WI38 (cell line): ENCODE results near the gene CEP192.

Source experiments
- H3K4me3 ChIP-seq: 2 replicates; pipeline ENCODE4 v1.5.1; 2011; ENCODE audit warnings: low read depth, mild to moderate bottlenecking, control low read depth, low read length
- TF ChIP-seq, protein P1 (sequence below): IDR thresholded peaks from 2 replicates; pipeline ENCODE4 v1.5.1; 2012; ENCODE audit warnings: low read depth, mild to moderate bottlenecking, control low read depth, low read length

Gene CEP192

DNA sequence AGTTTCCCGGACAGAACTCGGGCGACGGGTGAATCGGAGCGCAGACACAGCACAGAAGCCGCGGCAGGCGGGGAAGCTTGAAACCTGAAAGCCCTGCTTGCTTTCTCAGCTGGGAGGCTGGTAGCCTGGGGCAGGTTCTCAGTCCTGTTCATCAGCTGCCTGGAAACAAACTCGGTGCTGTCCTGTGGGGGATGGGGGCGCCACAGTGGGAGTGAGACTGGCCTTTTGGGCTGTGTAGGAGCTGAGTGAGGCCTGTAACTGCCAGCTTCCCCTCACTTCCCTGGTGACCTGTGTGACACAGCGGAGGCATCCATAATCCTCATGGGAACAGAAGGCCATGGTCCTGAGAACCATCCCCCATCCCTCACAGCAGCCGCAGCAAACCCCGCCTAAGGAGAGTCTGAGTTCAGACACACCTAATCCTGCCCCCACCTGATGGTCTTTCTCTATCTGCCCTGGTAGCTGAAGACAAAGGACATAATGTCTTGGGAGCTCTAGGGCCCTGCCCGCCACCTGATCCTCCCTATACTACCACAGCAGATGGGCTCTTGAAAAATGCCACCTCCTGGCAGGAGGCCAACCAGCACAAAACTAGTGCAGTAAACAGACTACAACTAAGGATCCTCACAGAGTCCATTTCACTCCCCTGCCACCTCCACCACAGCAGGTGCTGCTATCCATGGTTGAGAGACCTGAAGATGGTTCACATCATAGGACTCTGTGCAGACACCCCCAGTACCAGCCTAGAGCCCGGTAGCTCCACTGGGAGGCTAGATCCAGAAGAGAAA, 174.7 kb downstream of the CEP192 start:
- TF ChIP-seq, protein P1, sequence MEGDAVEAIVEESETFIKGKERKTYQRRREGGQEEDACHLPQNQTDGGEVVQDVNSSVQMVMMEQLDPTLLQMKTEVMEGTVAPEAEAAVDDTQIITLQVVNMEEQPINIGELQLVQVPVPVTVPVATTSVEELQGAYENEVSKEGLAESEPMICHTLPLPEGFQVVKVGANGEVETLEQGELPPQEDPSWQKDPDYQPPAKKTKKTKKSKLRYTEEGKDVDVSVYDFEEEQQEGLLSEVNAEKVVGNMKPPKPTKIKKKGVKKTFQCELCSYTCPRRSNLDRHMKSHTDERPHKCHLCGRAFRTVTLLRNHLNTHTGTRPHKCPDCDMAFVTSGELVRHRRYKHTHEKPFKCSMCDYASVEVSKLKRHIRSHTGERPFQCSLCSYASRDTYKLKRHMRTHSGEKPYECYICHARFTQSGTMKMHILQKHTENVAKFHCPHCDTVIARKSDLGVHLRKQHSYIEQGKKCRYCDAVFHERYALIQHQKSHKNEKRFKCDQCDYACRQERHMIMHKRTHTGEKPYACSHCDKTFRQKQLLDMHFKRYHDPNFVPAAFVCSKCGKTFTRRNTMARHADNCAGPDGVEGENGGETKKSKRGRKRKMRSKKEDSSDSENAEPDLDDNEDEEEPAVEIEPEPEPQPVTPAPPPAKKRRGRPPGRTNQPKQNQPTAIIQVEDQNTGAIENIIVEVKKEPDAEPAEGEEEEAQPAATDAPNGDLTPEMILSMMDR, result no peak
- no peak overlapping the region for H3K4me3 ChIP-seq

DNA sequence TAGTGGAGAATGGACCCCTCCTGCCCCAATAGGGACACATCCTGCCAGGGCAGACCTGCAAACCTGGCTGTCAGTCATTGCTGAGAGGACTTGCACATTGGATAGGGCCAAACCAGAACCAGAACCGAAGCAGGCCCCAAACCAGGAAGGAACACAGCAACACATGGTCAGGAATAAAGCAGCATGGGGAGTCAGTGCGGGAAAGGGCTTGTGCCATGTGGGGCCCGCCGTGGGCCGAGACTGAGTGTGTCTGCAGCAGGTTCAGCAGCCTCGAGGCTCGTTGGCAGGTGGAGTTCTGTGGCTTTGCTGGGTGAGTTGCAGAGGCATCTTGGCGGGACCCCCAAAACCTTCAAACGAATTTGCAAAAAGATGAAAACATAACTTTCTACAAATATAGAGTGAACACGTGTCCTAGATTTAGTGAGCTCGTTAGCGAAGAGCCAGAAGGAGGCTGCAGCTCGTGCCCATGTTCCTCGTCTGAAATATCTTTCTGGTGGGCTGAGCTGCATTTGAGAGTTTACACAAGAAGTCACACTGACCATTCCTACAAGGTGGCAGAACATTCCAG, 182.5 kb downstream of the CEP192 start:
- H3K4me3 ChIP-seq, result no peak overlapping the region
- TF ChIP-seq, protein P1, result no peak
